Spleen (tissue), 7 donors: Measurements from ENCODE around the gene TEP1.

ENCODE experiments used
- CTCF ChIP-seq, 11 experiments: fragments of 200-600 bp in 7 of 11; fragments of 450-650 bp in 4 of 11; sonication (generic) in 4 of 11; IDR thresholded peaks in 8 of 11; conservative IDR thresholded peaks in 3 of 11; 1 replicate in 7 of 11; 2 replicates in 4 of 11; pipeline versions ENCODE4 v1.4.0 to v1.8.0; 2016 to 2021; ENCODE audit warnings: antibody characterized with exemption in 11 of 11, inconsistent platforms in 4 of 11, mild to moderate bottlenecking in 1 of 11
- POLR2A ChIP-seq, 3 donors: fragments of 450-650 bp; IDR thresholded peaks; one replicate each; pipeline ENCODE4 v1.5.1; 2017; ENCODE audit warnings: antibody characterized with exemption in 3 of 3, mild to moderate bottlenecking in 1 of 3
- donor health status: DM: no; HTN: no; CAD: no; lungs with moderate emphysema.
- donor health status: DM: no; HTN: no; CAD: no.
- donor health status: DM: no; HTN: no; CAD: no.

DNA sequence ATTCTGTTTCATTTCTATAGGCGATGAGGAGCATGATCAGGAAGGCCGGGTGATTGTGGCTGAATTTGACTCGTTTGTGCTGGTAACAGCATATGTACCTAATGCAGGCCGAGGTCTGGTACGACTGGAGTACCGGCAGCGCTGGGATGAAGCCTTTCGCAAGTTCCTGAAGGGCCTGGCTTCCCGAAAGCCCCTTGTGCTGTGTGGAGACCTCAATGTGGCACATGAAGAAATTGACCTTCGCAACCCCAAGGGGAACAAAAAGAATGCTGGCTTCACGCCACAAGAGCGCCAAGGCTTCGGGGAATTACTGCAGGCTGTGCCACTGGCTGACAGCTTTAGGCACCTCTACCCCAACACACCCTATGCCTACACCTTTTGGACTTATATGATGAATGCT, 43.7 kb upstream of the TEP1 start:
- no peak for TF ChIP-seq POLR2A (IDR thresholded peaks at IDR 0.05)
- no peak for TF ChIP-seq CTCF (IDR thresholded peaks at IDR 0.05 in 8 of 11, conservative IDR thresholded peaks at IDR 0.05 in 3 of 11)
